Measurements from ENCODE around the gene TUBA3D. TPM values are rescaled to one million over a fixed set of nuclear protein-coding genes. Genes with fewer than 3 reads are reported as not detected.
"Not testable (repeated sequence)": the region's sequence is repeated elsewhere in the genome, so short reads cannot be mapped to it uniquely, and the experiment has no call there.

TUBA3D gene
- polyA plus RNA-seq, 3 donors, result 0.28 to 0.33 TPM; not detected in 1

DNA sequence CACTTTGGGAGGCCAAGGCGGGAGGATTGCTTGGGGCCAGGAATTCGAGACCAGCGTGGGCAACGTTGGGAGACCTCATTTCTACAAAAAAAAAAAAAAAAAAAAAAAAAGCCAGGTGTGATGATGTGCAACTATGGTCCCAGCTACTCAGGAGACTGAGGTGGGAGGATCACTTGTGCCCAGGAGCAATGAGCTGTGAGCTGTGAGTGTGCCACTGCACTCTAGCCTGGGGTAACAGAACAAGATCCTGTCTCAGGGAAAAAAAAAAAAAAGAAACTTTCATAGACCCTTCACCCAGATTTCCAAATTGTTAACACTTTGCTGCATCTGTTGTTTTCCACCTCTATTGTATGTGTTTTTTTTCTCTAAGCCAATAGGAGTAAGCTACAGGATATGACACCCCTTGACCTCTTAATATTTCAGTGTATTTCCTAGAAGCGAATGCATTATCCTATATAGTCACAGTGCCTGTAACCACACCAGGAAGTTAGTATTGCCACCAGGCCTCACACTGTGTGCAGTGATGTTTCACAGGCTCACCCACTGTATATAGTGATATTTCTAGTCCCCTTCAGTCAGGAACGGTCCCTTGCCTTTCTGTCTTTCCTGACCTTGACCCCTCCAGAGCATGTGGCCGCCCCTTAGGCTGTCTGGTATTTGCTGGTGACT, 28.3 kb downstream of the TUBA3D start:
- not testable (repeated sequence) for H3K27ac ChIP-seq (ENCODE audit: low read depth, low read length)
- 85 to 90% (median 90%) methylated on average over 7 of the region's 7 CpGs for WGBS, 3 donors

DNA sequence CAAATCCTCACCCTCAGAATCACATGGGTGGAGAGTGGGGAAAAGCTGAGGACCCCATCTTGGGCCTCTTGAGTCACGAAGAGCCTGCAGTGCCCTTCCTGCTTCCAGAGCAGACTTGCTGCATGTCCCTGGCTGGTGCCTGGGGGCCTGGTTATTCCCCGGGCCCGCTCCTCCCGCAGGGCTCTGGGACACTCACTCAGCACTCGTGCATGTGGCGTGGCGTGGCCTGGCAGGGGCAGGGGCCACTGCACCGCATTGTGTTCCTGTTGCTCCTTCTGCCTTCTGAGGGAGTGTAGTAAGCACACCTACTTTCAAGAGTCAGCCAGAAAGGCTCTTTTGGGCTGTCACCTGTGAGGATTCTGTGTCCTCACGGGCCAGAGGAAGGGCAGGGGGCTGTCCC, 33.7 kb downstream of the TUBA3D start:
- WGBS, 3 donors, result 75 to 86% (median 83%) methylated on average over 9 of the region's 9 CpGs
- H3K27ac ChIP-seq (ENCODE audit: low read depth, low read length), result no peak overlapping the region

DNA sequence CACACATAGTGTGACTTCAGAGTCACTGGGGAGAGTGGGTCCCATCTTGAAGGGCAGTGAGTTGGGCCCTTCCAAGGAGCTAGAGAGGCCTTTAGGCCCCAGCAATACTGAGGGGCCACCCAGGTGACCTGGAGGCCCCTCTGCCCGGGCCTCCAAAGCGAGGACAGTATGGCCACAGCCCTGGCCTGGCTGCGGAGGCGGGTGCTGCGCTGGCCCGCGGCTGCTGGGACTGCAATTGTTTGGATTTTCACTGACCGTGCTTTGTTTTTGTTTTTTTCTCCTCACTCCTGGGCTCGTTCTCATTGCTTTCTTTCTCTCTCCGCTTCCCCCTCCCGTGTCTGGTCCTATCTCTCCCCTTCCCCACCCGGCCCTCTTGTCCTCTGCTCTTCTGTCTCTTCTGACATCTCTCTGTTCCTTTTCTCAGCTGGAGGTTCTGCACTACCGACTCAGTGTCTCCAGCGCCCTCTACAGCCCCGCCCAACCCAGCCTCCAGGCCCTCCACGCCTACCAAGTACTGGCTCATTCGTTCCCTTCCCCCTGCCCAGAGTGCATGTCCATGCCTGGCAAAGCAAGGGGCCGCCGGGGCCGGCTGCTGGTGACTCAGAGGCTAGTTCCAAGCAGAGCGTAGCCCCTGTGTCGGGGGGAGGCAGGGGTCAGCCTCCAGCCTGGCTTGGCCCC, 35.5 kb downstream of the TUBA3D start:
- 82 to 91% (median 84%) methylated on average over 18 to 22 of the region's 22 CpGs for WGBS, 3 donors
- not testable (repeated sequence) for H3K27ac ChIP-seq (ENCODE audit: low read depth, low read length)

DNA sequence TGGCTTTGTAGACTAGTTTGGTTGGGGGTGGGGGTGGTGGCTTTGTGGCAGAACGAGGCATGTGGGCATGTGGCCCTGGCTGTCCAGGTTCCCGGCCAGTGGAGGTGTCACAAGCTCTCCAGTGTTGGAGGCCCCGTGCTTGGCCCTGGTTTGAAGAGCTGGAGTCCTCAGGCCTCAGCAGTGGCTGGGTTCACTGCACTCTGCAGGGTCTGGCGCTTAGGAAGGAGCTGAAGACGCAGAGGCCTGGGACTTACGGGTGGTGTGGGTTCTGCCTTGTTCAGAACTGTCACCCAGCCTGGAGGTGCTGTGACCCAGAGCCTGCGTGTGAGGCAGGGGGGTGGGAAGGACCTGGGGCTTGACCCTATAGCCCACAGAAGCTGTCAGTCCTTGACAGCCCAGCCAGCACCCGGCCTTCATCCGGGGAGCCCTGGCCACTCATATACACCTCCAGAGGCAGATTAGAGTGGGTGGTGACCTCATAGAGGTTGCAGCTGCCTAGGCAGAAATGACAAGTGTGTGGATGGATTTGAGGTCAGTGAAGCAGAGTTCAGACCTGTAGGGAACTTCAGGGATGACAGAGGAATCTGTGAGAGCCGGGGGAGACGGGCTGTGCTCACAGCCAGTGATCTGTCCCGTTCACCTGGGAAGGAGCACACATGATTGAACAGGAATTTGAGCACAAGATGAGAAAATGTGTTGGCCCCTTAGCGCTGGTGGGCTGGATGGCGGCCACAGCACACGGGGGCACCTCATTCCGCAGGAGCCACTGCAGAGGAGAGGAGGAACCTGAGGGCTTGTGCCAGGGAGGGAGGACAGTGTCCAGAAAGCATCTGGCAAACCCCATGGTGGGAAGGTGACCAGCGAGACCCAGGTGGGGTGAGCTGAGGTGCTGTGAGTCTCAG, 36.3 kb downstream of the TUBA3D start:
- WGBS, 3 donors, result 62 to 83% (median 80%) methylated on average over 13 to 15 of the region's 17 CpGs
- not testable (repeated sequence) for H3K27ac ChIP-seq (ENCODE audit: low read depth, low read length)

DNA sequence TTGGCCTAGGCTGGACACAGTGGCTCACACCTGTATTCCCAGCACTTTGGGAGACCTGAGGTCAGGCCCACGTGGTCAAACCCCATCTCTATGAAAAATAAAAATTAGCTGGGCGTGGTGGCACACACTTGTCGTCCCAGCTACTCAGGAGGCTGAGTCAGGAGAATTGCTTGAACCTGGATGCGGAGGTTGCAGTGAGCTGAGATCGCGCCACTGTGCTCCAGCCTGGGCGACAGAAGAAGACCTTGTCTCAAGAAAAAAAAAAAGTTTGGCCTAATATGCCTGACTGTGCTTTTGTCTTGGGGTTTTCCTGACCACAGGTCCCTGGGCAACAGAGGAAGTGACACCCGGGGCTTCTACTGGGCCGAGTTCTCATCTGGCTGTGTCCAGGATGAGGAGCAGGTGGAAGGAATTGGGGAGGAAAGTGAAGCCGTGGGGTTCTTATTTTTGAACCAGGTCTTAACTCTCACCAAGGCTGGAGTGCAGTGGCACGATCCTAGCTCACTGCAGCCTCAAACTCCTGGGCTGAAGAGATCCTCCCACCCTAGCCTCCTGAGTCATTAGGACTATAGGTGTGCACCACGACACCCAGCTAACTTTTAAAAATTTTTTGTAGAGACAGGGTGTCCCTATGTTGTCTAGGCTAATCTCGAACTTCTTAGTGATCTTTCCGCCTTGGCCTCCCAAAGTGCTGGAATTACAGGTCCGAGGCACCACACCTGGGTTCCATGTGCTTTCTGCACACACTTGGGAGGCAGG, 38.7 kb downstream of the TUBA3D start:
- WGBS, 3 donors, result 66 to 70% (median 66%) methylated on average over 14 to 15 of the region's 15 CpGs
- H3K27ac ChIP-seq (ENCODE audit: low read depth, low read length), result not testable (repeated sequence)

DNA sequence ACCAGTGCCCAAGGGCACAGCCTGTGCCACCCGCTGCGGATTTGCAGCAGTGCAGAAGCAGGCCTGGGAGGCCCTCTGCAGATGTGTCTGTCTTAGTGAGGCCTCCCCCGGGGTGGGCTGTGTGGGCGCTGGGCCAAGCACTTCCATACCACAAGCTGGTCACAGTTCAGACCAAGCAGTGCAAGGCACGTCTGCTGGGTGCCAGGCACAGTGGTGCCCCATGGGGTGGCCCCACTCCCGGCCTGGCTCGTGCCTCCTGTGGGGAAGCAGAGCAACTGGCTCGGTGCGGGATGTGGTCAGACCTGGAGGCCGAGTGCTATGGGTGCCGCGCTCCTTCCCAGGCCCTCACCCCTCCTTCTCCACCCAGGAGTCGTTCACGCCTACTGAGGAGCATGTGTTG, 39.3 kb downstream of the TUBA3D start:
- 84 to 92% (median 91%) methylated on average over 10 to 14 of the region's 14 CpGs for WGBS, 3 donors
- not testable (repeated sequence) for H3K27ac ChIP-seq (ENCODE audit: low read depth, low read length)

DNA sequence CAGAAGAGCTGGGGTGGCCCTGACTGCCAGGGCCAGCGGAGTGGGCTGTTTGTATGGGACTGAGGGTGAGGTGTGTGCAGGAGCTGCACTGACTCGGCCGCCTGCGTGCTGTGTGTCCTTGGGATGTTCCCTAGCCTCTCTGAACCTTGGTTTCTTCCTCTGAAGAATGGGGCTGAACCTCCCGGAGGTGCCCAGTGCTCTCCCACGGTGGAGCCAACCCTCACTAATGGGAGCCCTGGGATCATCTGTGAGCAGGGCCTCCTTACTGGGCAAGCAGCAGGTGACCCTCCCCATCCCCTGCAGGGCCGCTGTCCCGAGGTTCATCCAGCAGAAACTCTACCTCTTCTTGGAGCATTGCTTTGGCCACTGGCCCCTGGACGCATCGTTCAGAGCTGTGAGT, 40.1 kb downstream of the TUBA3D start:
- WGBS, 3 donors, result 79 to 86% (median 82%) methylated on average over 10 of the region's 10 CpGs

DNA sequence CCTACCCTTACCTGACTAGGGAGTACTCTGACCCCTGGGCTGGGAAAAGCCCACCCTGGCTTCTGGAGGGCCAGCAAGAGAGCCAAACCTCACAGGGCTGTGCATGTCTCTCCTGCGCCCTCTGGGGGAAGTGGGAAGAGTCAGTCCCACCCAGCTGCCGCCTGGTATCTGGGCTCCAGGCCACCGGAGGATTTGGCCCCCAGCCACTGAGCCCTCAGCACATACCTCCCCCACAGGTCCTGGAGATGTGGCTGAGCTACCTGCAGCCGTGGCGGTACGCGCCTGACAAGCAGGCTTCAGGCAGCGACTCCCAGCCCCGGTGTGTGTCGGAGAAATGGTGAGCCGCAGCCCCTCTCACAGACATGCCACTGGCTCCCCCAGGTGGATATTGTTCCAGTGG, 40.7 kb downstream of the TUBA3D start:
- H3K27ac ChIP-seq (ENCODE audit: low read depth, low read length), result not testable (repeated sequence)
- WGBS, 3 donors, result 63 to 80% (median 79%) methylated on average over 11 of the region's 11 CpGs

More for the DNA sequence above, 40.1 kb downstream of the TUBA3D start:
- H3K27ac ChIP-seq (ENCODE audit: low read depth, low read length), result no peak overlapping the region

DNA sequence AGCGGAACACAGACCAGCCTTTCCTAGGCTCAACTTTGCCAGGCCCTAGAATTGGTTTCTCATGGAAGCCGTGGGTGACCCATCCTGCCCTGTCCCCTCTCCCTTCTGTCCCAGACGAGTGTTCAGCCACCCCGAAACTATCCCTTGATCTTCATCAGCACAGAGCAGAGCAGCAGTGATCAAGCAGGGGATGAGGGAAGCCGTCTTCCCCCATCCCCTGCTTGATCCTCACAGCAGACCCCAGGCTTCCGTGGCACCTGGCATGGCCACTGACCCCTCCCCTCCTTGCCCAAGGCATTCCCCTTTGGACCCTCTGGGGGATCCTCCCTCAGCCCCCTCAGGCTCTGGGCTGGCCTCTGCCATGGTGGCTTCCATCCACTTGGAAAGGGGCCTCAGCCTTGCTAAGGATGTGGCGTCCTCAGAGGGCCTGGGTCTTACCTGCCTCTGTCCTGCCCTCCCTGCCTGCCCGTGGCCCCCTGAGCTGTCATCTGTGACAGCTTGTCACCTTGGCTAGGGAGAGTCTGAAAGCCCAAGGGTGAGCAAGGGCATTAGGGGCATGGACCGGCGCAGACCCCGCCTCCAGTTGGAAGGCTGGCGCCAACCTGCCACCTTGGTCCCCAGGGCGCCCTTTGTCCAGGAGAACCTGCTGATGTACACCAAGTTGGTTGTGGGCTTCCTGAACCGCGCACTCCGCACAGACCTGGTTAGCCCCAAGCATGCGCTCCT, 41.4 kb downstream of the TUBA3D start:
- 96 to 97% (median 96%) methylated on average over 17 of the region's 17 CpGs for WGBS, 3 donors
- H3K27ac ChIP-seq (ENCODE audit: low read depth, low read length), result no peak overlapping the region

DNA sequence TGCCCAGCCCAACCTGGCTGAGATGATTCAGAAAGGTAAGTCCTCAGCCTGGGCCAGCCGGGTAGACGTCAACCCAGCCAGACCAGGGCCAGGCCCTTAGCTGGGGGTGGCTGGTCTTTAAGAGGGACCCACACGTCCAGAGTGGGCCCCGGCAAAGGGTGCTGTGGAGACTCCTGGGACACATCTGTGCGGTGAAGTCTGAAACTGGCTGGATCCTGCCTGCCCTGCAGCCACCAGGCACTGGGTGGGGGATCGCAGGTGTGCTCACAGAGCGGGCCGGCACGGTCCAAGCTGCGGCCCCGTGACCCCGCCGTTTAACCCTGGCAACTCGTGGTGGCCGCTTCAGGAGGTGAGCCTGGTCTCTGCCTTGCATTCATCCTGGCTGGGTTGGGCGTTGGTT, 41.9 kb downstream of the TUBA3D start:
- H3K27ac ChIP-seq (ENCODE audit: low read depth, low read length), result not testable (repeated sequence)
- WGBS, 3 donors, result 83 to 90% (median 87%) methylated on average over 16 of the region's 16 CpGs

DNA sequence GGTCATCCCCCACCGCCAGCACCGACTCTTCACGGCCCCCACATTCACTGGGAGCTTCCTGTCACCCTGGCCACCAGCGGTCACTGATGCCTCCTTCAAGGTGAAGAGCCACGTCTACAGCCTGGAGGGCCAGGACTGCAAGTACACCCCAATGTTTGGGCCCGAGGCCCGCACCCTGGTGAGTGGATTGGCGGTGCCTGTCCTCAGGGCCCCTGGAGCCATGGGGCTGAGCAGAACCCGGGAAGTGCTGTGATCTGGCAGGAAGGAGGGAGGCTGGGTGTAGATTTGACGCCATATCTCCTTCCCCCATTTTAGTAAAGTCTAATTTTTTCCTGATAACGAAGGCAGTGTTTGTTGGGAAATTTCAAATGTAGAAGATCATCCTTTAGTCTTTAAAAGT, 42.6 kb downstream of the TUBA3D start:
- WGBS, 3 donors, result 83 to 94% (median 89%) methylated on average over 6 to 9 of the region's 11 CpGs
- not testable (repeated sequence) for H3K27ac ChIP-seq (ENCODE audit: low read depth, low read length)

DNA sequence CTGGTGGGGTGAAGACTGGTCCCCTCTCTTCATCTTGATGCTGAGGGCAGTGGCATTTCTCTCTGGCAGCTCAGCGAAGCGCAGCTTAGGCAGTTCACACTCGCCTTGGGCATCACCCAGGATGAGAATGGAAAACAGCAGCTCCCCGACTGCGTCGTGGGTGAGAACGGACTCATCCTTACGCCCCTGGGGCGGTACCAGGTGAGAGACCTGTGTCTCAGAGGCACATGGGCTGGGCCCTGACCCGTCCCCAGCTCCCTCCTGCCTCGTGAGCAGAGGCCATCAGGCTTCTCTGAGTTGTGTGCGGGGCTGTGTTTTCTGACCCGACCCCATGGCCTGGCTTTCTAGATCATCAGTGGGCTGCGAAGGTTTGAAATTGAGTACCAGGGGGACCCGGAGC, 43.5 kb downstream of the TUBA3D start:
- no peak overlapping the region for H3K27ac ChIP-seq (ENCODE audit: low read depth, low read length)
- 95 to 97% (median 96%) methylated on average over 14 to 15 of the region's 15 CpGs for WGBS, 3 donors

DNA sequence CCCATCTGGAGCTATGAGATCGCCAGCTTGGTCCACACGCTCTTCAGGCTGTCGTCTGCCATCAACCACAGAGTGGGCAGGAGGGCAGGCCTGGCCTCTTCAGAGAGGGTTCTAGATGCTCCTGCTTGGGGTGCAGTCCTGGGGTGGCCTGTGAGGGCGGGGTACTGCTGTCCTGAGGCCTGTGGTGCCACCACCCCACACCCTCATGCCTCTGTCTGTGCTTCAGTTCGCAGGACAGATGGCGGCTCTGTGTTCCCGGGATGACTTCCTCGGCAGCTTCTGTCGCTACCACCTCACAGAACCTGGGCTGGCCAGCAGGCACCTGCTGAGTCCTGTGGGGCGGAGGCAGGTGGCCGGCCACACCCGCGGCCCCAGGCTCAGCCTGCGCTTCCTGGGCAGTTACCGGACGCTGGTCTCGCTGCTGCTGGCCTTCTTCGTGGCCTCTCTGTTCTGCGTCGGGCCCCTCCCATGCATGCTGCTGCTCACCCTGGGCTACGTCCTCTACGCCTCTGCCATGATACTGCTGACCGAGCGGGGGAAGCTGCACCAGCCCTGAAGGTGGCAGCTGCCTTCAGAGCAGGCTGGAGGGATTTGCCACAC, 44.1 kb downstream of the TUBA3D start:
- not testable (repeated sequence) for H3K27ac ChIP-seq (ENCODE audit: low read depth, low read length)
- 85 to 90% (median 88%) methylated on average over 15 to 22 of the region's 24 CpGs for WGBS, 3 donors

DNA sequence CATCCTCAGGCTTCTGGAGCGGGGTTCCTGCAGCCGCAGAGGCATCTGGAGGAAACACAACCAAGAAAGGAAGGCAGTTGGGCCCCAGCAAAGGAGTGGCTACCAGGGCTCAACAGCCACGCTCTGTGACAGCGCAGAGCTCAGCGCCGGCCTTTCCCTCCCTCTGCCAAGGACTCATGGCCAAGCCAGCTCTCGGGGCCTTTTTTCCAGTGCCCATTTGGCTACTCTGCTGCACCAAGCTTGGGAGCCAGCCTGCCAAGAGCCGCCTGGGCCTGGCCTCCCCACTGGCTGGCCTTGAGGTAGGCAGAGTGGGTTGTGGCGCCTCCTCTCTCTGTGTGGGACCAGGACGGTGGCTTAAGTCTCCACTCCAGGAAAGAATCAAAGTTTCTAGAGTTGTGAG, 44.6 kb downstream of the TUBA3D start:
- no peak overlapping the region for H3K27ac ChIP-seq (ENCODE audit: low read depth, low read length)
- WGBS, 3 donors, result 87 to 97% (median 89%) methylated on average over 4 to 10 of the region's 10 CpGs

DNA sequence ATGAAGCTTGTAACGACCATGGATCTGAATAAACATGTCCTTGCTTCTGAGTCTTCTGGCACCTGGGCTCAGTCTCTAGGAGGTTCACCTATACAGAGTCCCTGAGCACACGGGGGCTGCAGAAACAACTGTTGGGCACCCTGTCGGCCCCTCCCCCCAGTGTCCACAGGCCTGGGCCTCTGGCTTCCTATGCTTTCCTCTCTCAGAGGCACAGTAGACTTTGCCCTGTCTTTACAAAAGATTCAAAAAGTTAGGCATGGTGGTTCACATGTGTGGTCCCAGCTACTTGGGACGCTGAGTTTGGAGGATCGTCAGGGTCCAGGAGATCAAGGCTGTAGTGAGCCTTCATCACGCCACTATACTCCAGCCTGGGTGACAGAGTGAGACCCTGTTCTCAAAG, 45.6 kb downstream of the TUBA3D start:
- not testable (repeated sequence) for H3K27ac ChIP-seq (ENCODE audit: low read depth, low read length)
- 68 to 84% (median 79%) methylated on average over 5 to 6 of the region's 6 CpGs for WGBS, 3 donors

DNA sequence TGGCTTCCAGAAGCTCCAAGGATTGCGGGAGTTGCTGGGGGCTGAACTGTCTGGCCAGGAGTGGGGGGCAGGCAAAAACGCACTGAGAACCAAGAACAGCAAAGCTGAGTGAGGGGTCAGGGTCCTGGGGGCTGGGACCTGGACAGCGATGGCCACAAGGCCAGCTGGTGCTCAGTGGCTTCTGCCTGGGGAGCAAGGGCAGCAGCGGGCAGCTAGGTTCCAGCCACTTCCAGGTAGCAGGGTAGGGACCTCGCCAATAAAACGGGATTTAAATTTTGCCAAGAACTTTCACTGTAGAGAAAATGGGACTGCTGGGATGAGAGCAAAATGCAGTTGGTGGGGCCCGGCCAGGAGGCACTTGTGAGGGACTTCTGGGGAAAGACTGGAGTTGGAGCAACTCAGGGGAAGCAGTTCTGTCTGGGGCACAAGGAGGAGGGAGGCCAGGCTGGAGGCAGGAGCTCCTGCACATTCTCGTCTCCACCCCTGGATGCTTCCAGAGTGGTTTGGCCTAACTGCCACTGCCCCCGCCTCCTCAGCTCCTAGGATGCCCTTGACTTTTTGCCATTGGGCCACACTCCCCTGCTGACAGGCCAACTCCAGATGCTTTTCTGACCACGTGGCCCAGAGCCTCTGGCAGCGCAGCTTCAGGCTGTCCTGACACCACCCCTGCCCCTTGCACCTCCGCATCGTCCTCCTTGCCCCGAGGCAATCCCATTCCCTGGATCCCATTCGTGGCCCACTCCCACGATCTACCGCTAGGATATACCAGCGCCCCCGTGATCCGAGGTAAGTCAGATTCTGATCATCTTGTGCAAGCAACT, 46.3 kb downstream of the TUBA3D start:
- H3K27ac ChIP-seq (ENCODE audit: low read depth, low read length), result no peak overlapping the region
- WGBS, 3 donors, result 84 to 88% (median 84%) methylated on average over 19 to 20 of the region's 20 CpGs

DNA sequence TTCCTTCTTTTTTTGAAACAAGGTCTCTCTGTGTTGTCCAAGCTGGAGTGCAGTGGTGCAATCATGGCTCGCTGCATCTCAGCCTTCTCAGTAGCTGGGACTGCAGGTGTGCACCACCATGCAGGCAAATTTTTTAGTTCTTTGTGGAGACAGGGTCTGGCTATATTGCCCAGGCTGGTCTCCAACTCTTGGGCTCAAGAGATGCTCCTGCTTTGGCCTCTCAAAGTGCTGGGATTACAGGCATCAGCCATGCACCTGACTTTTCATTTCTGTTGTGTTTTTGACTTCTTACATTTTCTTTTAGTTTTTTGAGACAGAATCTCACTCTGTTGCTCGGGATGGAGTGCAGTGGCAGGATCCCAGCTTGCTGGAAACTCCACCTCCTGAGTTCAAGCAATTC, 49.3 kb downstream of the TUBA3D start:
- not testable (repeated sequence) for H3K27ac ChIP-seq (ENCODE audit: low read depth, low read length)
- 81 to 92% (median 88%) methylated on average over 2 of the region's 2 CpGs for WGBS, 3 donors

All from adipose tissue (tissue), 3 donors.